ENCODE results near the gene NT5DC3.

NT5DC3 gene

GRCh38 chr12:103840876-103841689, at the start of gene NT5DC3:
TSS of gene NT5DC3 (minus strand) at chr12:103841234. CDS start at chr12:103841156, 78 bp downstream.
- peak; percentile 90 for DNase-seq (ENCODE audit: low spot score)

- no peak for DNase-seq (ENCODE audit: low spot score)
These were observed 46.7 kb upstream of the NT5DC3 start for GRCh38 chr12:103887738-103888137.

GRCh38 chr12:103886195-103886797, 45.3 kb upstream of the NT5DC3 start:
- DNase-seq (ENCODE audit: low spot score) = no peak

GRCh38 chr12:103884316-103884715, 43.3 kb upstream of the NT5DC3 start:
- DNase-seq (ENCODE audit: low spot score) = peak; percentile 53

- no peak for DNase-seq (ENCODE audit: low spot score)
These were observed 42.9 kb upstream of the NT5DC3 start for GRCh38 chr12:103883908-103884307.

- DNase-seq (ENCODE audit: low spot score) = no peak
These were observed 42.0 kb upstream of the NT5DC3 start for GRCh38 chr12:103882861-103883596.

GRCh38 chr12:103881261-103881660, 40.2 kb upstream of the NT5DC3 start:
- DNase-seq (ENCODE audit: low spot score) = no peak

GRCh38 chr12:103880299-103881142, 39.5 kb upstream of the NT5DC3 start:
- no peak for DNase-seq (ENCODE audit: low spot score)

GRCh38 chr12:103879878-103880277, 38.8 kb upstream of the NT5DC3 start:
- DNase-seq (ENCODE audit: low spot score) = no peak

- no peak for DNase-seq (ENCODE audit: low spot score)
These were observed 38.1 kb upstream of the NT5DC3 start for GRCh38 chr12:103879048-103879692.

- peak; percentile 73 for DNase-seq (ENCODE audit: low spot score)
These were observed 37.0 kb upstream of the NT5DC3 start for GRCh38 chr12:103877934-103878510.

GRCh38 chr12:103877288-103877687, 36.3 kb upstream of the NT5DC3 start:
- DNase-seq (ENCODE audit: low spot score) = no peak

- no peak for DNase-seq (ENCODE audit: low spot score)
These were observed 34.6 kb upstream of the NT5DC3 start for GRCh38 chr12:103875666-103876065.

GRCh38 chr12:103868215-103868614, 27.2 kb upstream of the NT5DC3 start:
- no peak for DNase-seq (ENCODE audit: low spot score)

- no peak for DNase-seq (ENCODE audit: low spot score)
These were observed 24.2 kb upstream of the NT5DC3 start for GRCh38 chr12:103865151-103865730.

- no peak for DNase-seq (ENCODE audit: low spot score)
These were observed 23.7 kb upstream of the NT5DC3 start for GRCh38 chr12:103864710-103865109.

GRCh38 chr12:103858953-103859601, 18.0 kb upstream of the NT5DC3 start:
- DNase-seq (ENCODE audit: low spot score) = peak; percentile 72

GRCh38 chr12:103858335-103858734, 17.3 kb upstream of the NT5DC3 start:
- no peak for DNase-seq (ENCODE audit: low spot score)

GRCh38 chr12:103857164-103857563, 16.1 kb upstream of the NT5DC3 start:
- no peak for DNase-seq (ENCODE audit: low spot score)
